ENCODE results near the gene NPAS3. TPM values are rescaled to one million over a fixed set of nuclear protein-coding genes. Genes with fewer than 3 reads are reported as not detected.

The NPAS3 gene
- total RNA-seq, 4 donors from 2014 or later = 0.13 to 1.1 (median 0.47) TPM; not detected in 1

GRCh38 chr14:33250963-33251362 is 312.3 kb downstream of the NPAS3 start:
- intact Hi-C loops (cut with DNase I) = no loop called here
- H3K27ac ChIP-seq = no peak overlapping the region
- no peaks in the 10 kb centered on the region for H3K27me3 ChIP-seq
- H3K4me1 ChIP-seq = no peaks in the 10 kb centered on the region
- no peak for TF ChIP-seq POLR2A (IDR thresholded peaks at IDR 0.05)
- no peak for TF ChIP-seq CTCF (IDR thresholded peaks at IDR 0.05)
- 44 to 81% methylated on average over 2 of the region's 2 CpGs for WGBS, 2 donors
- no peaks in the 10 kb centered on the region for H3K36me3 ChIP-seq
- no peaks in the 10 kb centered on the region for H3K9me3 ChIP-seq
- no peak overlapping the region for H3K4me3 ChIP-seq
- no peak for DNase-seq

DNA sequence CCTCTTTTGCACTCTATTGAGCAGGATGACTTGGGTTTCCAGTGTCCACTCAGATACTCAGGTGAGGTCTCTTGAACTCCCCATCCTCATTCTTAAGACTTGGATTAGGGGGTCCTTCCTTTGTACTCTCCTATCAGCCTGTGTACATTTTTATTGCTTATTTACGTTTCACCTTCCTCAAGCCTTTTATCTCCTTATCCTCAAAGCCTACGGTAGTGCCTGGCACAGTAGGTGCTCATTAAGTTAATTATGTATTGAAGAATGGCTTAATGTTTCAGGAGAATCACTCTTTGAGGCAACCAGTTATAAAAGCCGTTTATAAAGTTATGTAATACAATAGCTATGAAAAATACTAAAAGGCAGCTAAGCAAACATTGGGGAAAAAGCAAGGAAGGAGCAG is 315.7 kb downstream of the NPAS3 start:
- H3K27me3 ChIP-seq = no peaks in the 10 kb centered on the region
- intact Hi-C loops (cut with DNase I) = no loop called here
- no peak for DNase-seq
- no peak overlapping the region for H3K27ac ChIP-seq
- no peak overlapping the region for H3K4me3 ChIP-seq
- H3K4me1 ChIP-seq = no peaks in the 10 kb centered on the region
- H3K9me3 ChIP-seq = no peaks in the 10 kb centered on the region
- WGBS, 2 donors = 41 to 54% methylated on average over 3 of the region's 3 CpGs
- no peaks in the 10 kb centered on the region for H3K36me3 ChIP-seq
- TF ChIP-seq POLR2A (IDR thresholded peaks at IDR 0.05) (no peak), CTCF (IDR thresholded peaks at IDR 0.05) (no peak)

- no peak overlapping the region for H3K4me3 ChIP-seq
- no peak for DNase-seq
- H3K36me3 ChIP-seq = no peaks in the 10 kb centered on the region
- no peaks in the 10 kb centered on the region for H3K9me3 ChIP-seq
- intact Hi-C loops (cut with DNase I) = no loop called here
- WGBS, 2 donors = 4 to 19% methylated on average over 1 of the region's 1 CpG
- no peak overlapping the region for H3K27ac ChIP-seq
- H3K4me1 ChIP-seq = no peaks in the 10 kb centered on the region
- TF ChIP-seq CTCF (IDR thresholded peaks at IDR 0.05) (no peak), POLR2A (IDR thresholded peaks at IDR 0.05) (no peak)
- no peaks in the 10 kb centered on the region for H3K27me3 ChIP-seq
Measured at GRCh38 chr14:33254861-33255395, 316.2 kb downstream of the NPAS3 start.

DNA sequence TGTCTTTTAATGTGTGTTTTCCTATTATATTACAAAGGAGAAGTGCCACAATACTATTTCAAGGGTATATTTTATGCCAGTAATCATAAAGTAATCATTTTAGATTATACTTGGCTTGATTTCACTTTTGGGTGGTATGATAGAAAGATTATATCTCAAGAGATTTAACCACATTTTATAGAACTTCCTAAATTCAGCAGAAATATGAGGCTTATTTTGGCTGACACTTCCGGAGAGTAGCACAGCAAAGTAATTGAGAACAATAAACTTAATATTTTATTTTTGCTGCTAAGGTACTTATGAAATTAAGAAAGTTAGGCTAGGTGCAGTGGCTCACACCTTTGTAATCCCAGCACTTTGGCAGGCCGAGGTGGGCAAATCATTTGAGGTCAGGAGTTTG is 319.1 kb downstream of the NPAS3 start:
- intact Hi-C loops (cut with DNase I) = no loop called here
- no peaks in the 10 kb centered on the region for H3K27me3 ChIP-seq
- WGBS, 2 donors = 57 to 75% methylated on average over 2 of the region's 2 CpGs
- no peaks in the 10 kb centered on the region for H3K4me1 ChIP-seq
- DNase-seq = no peak
- H3K27ac ChIP-seq = no peak overlapping the region
- no peaks in the 10 kb centered on the region for H3K36me3 ChIP-seq
- no peaks in the 10 kb centered on the region for H3K9me3 ChIP-seq
- no peak overlapping the region for H3K4me3 ChIP-seq
- no peak for TF ChIP-seq POLR2A (IDR thresholded peaks at IDR 0.05)
- TF ChIP-seq CTCF (IDR thresholded peaks at IDR 0.05) = no peak

- H3K4me3 ChIP-seq = no peak overlapping the region
- no peak for TF ChIP-seq CTCF (IDR thresholded peaks at IDR 0.05)
- TF ChIP-seq POLR2A (IDR thresholded peaks at IDR 0.05) = no peak
- no peaks in the 10 kb centered on the region for H3K27me3 ChIP-seq
- 66 to 67% methylated on average over 6 of the region's 6 CpGs for WGBS, 2 donors
- H3K36me3 ChIP-seq = no peaks in the 10 kb centered on the region
- DNase-seq = no peak
- H3K9me3 ChIP-seq = no peaks in the 10 kb centered on the region
- intact Hi-C loops (cut with DNase I) = no loop called here
- H3K4me1 ChIP-seq = no peaks in the 10 kb centered on the region
- H3K27ac ChIP-seq = no peak overlapping the region
Measured at GRCh38 chr14:33259764-33260163, 321.1 kb downstream of the NPAS3 start.
